GM18498 (cell line): ENCODE data around the gene PTPRA.
"Not testable (repeated sequence)": the region's sequence is repeated elsewhere in the genome, so short reads cannot be mapped to it uniquely, and the experiment has no call there.

Source experiments
- ATAC-seq: cut with Tn5 transposase; IDR thresholded peaks from one replicate; pipeline ENCODE4 v1.9.1; 2021; ENCODE audit warnings: mild to moderate bottlenecking, moderate library complexity; ENCODE audit not compliant: unreplicated experiment

PTPRA gene

DNA sequence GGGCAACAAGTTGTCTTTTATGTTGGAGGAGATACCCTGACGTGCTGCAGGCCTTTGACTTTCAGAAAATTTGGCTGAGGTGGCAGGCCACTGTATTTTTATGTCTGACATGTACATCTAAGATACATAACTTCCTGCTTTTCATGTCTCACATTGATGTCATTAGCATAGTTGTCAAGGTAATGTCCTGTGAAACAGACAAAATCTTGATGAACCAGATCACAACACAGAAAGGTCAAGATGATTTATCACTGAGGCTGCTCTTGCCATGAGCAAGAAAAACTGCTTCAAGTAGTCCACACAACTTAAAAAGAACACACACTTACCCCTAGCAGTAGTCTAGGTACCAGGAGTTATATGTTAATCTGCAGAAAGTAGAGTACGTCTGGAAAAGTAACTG lies 120.0 kb downstream of the PTPRA start:
- ATAC-seq = no peak

DNA sequence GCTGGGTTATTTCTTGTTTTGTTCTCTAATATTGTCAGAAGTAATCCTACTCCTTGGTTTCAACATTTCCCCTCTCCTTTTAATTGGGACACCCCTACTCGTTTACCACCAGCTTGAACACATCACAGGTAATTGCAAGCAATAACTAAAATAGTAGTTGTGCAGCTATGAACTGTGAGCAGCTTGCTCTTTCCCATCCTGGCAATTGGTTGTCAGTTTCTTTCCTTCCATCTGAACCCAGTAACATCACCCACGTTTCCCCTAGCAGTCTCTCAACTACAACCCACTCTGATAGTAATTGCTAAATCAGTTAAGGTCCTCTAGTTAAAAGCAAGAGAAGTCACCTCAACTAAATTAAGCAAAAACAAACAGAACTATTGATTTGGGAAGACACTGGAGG lies 122.5 kb downstream of the PTPRA start:
- no peak for ATAC-seq

DNA sequence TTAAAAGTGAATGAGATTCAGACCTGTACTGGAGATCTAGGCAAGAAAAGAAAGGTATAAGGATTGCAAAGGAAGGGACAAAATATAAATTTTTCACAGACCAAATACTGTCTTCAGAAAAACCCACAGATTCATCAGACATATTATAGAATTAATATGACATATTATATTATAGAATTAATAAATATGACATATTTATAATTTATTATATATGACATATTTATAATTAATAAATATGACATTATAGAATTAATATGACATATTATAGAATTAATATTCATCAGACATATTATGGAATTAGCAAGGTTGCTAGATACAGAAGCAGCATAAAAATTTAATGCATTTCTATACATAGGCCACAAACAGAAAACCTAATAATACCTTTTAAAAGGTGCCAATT lies 125.4 kb downstream of the PTPRA start:
- no peak for ATAC-seq

DNA sequence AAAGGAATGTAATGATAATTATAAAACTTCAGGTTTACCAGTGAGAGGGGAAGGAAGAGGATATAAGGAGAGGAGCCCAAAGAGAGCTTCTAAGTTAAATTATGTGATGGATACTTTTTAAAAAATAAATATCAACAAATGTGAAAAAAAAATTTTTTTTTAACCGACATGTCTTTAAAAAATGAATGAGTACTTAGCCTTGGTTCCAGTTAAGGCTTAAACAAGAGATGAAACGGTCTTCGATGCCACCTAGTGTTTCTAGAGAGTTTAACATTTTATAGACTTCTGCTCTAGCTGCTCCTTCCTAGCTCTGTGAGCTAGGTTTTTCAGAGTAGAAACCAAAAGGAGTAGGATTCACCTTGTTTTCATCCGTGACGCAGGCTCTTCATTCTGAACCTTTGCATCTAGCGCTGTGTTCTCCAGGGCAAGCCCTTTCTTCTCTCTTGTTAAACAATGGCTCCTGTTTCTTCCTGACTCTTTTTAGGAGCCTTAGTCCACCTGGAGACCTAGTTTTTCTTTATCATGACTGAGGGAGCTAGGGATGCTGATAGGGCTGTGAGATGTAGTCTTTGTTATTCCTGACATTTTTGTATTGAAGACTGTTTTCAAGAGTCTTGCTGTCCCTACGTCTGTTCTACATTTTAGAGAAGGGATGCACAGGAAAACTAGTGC lies 127.7 kb downstream of the PTPRA start:
- ATAC-seq = peak; percentile 54

DNA sequence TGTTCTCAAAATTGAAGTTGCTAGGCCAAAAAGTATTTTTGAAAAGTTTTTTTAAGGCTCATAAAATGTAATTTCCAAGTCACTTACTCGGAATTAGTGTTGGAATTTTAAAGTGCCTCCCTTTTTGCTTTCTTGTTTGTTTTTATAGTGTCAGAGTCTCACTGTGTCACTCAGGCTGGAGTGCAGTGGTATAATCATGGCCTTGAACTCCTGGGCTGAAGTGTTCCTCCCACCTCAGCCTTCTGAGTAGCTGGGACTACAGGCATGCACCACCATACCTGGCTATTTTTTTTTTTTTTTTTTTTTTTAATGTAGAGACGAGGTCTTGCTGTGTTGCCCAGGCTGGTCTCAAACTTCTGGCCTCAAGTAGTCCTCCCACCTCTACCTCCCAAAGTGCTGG lies 130.1 kb downstream of the PTPRA start:
- no peak for ATAC-seq

DNA sequence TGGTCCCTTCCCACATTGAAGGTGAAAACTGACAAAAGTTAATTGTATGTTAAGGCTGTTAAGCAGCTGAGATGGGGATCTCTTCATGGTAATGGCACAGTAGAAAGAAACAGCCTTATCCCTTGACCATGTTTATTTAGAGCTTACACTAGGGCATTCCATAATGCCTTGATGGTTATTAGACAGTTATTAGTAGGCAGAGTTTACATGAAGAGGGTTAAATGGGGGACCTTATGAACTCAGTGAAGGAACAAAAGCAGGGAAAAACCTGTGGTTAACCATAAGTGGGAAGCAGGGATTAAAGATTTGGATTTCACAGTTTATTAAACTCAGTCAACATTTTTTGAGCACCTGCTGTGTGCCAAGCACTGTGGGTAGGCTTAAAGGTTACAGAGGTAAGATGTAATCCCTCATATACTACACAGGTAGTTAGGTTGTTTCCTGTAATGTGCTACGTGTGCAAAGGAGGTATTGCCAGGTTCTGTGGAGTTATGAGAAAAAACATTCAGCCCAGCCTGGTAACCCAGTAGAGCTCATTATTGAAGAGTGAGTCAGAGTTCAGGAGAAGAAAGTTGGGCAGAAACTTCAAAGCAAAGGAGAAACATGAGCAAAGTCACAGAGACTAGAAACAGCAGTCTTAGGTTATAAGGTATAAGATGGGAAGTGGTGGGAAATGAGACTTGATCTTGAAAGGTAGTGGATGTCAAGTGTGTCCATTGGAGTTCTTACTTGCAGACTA lies 137.9 kb downstream of the PTPRA start:
- no peak for ATAC-seq

DNA sequence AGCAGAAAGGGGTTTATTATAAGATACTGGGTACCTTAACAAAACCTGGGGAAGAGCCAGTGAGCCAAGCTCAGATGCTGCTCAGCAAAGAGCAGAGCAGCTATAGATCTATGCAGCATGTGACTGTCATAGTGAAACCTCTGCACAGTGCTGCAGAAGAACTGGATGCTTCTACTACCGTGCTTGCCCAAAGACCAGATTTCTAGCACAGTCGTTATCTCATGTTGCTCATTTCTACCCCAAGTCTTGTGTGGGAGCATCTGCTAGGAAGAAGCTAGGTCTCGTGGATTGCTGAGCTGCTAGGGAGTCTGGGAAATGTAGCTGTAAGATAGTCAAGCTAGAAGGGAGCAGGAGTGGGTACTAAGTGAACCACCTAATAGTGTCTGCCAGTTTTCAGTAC lies 138.5 kb downstream of the PTPRA start:
- no peak for ATAC-seq

DNA sequence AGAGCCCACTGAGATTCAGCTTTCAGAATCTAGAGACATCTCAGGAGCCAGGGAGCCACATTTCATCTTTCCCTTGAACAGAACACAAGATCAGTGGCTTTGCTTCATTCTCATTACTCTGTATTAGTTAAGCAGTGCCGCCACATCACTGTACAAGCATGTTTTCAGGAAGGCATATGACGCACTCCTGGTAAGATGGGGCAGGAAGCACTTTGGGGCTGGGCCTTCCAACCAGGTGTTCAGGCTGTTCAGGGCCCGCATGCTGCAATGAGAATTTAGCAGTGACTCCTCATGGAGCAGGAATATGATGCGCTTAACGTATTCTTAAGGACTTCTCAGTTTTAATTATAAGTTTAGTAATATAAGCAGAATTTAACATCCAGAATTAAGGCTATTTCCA lies 140.5 kb downstream of the PTPRA start:
- no peak for ATAC-seq

DNA sequence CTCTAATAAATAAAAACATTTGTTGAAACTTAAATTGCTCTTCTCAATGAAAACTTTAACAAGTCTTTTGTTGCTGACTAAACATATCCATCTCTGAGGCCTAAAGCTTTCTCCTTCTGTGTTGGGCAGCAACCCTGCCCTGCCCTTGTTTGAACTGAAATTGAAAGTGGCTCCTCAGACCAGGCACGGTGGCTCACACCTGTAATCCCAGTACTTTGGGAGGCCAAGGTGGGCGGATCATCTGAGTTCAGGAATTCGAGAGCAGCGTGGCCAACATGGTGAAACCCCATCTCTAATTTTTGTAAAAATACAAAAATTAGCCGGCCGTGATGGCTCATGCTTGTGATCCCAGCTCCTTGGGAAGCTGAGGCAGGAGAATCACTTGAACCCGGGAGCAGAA lies 140.9 kb downstream of the PTPRA start:
- no peak for ATAC-seq

DNA sequence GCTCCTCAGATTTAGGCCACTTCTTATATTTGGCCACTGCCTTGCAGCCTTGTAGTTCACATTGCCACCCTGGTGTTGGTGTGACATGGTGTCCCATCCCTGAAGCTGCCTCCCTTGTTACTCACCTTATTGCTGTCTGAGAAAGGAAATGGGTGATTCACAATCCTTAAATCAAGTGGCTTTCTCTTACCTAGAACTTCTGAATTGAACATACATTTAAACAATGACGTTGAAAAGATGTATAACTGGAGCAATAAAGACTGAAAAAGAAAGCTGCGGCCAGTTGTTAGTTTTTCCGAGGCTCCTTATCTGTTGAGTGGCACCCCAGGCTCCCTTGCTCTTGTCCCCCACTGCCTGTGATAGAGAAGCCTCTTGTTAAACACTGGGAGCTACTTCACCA lies 141.4 kb downstream of the PTPRA start:
- ATAC-seq = no peak

DNA sequence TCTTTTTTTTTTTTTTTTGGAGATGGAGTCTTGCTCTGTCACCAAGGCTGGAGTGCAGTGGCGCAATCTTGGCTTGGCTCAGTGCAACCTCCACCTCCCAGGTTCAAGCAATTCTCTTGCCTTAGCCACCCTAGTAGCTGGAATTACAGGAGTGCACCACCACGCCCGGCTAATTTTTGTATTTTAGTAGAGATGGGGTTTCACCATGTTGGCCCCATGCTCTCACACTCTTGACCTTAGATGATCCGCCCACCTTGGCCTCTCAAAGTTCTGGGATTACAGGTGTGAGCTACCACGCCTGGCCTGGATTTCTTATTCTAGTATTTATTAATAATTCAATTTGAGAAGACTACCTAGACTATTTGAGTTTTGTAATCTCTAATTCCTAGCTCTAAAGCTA lies 142.0 kb downstream of the PTPRA start:
- ATAC-seq = not testable (repeated sequence)

DNA sequence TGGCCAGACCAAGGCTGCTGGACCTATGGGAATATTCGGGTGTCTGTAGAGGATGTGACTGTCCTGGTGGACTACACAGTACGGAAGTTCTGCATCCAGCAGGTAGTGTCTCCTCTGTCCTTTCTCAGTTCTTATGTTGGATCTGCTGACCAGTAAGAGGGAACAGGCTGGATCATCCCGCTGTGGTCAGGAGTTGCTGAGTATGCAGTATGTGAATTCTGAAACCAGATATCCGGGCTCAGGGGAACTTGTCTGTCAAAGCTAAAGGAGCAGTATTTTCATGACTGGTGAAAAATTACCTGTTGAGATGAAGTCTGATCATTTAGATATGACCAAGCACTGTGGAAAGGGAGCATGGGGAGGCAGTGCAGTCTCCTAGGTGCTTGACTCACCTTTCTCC lies 148.0 kb downstream of the PTPRA start:
- no peak for ATAC-seq

DNA sequence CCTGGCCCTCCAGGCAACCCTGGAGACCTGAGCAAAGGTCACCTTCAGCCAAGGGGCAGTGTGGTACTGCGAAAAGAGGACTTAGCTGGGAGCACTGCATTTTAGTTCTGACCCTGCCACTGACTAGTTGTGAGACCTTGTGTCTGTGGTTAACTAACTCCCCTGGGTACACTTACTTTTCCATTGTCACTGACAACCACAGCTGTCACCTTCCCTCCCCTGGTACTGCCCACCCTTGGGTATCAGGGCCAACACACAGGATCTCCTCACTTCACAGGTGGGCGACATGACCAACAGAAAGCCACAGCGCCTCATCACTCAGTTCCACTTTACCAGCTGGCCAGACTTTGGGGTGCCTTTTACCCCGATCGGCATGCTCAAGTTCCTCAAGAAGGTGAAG lies 148.5 kb downstream of the PTPRA start:
- ATAC-seq = no peak

DNA sequence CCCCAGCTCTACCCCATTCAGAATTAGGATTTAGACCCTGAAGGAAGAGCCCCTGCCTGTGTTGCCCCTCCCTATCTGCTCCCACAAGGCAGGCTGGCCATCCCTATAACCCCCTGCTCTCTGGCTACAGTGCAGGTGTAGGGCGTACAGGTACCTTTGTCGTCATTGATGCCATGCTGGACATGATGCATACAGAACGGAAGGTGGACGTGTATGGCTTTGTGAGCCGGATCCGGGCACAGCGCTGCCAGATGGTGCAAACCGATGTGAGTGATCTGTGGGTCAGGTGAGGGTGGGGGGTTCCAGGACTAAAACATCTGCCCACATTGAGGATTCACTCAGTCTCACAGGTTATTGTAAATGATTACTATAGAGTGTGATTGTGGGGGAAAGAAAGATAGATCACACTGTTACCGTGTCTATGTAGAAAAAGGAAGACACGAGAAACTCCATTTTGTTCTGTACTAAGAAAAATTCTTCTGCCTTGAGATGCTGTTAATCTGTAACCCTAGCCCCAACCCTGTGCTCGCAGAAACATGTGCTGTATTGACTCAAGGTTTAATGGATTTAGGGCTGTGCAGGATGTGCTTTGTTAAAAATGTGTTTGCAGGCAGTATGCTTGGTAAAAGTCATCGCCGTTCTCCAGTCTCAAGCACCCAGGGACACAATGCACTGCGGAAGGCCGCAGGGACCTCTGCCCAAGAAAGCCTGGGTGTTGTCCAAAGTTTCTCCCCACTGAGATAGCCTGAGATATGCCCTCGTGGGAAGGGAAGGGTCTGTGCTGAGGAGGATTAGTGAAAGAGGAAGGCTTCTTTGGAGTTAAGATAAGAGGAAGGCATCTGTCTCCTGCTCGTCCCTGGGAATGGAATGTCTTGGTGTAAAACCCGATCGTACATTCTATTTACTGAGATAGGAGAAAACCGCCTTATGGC lies 149.5 kb downstream of the PTPRA start:
- ATAC-seq = not testable (repeated sequence)

DNA sequence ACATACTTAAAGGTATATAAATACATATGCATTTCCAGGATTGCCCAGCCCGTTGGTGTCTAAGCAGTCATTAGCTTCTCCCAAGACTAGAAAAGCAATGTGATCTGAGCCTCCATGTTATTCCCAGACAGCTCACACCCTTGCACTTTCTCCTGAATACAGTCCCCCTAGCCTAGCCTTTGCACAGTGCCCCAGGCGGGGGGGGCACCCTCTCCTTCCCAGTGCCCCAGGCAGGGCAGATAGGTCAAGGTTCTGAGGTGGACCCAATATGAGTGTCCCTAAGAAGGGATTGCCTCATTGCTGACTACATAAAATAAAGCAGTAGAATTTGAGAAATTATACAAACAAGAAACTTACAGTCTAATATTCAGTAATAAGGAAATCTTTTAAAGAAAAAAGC lies 154.7 kb downstream of the PTPRA start:
- ATAC-seq = no peak

DNA sequence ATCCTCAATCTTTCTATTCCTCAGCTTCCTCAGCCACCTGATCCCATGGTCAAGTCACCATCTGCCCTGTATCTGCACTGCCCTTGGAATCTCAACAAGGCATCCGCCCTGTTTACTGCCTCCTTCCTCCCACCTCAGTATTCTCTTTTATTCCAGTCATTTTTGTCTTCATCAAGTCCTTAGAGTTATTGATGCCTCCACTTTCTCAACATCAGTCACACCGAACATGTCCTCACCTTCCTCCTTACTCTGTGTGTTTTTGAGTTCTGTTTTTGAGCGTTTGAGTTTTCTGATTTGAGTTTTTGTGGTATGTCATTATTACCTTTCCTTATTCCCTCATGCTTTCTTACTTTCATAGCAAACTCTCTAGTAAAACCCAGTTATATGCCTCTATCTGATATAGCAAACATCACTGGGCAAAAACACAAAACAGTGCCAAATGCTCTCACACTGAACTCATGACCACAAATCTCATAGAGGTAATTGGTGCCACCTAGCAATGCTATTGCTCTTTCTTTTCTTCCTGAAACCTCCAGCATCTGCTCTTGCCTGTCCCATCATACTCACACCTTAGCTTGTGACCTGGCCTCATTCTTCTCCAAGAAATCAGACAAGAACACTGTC lies 158.4 kb downstream of the PTPRA start:
- ATAC-seq = no peak

DNA sequence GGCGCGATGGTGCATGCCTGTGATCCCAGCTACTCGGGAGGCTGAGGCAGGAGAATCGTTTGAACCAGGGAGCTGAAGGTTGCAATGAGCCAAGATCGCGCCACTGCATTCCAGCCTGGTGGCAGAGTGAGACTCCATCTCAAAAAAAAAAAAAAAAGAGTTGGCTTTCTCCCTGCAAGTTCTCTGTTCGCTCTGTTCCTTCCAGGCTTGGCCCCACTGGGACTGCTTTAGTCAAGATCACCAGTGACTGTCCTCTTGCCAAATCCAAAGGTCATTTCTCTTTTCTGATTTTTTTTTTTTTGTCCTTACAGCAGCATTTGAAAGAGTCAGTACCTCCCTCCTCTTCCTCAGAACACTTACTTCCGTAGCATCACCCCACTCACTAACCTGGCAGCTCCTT lies 159.3 kb downstream of the PTPRA start:
- ATAC-seq = no peak

DNA sequence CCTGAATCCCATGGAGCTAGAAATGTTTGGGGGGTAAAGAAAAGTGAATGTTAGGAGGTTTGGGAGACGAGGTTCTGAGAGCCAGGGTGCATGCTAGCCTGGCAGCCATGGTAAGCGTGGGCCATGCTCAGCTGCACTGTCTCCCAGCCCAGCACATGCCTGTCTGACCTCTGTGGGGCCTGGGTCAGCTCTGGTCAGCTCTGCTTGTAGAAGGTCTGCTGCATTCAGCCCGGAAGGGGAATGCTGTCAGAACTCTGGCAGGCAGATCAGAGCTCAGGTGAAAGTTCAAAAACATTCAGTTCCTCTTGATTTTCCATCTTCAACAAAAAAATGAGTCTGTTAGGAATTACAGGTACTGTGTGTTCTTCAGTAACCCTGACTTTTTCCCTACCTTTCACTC lies 164.4 kb downstream of the PTPRA start:
- ATAC-seq = no peak

DNA sequence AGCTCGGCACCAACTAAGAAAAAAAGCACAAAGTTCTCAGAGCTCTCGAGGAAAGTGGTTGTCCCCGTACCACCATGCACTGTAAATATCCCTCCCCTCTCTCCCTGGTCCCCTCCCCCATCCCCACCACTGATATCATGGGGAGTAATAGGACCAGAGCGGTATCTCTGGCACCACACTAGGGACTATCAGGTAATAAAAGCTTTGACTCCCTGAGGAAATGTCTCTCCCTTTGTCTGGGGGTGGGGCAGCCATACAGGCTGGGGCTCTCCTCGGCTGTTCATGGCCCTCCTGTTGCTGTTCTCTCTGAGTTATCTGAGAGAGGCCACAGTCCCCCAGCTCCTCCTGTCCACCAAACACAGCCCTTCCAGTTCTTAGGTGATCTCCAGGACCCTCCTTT lies 165.2 kb downstream of the PTPRA start:
- ATAC-seq = no peak

DNA sequence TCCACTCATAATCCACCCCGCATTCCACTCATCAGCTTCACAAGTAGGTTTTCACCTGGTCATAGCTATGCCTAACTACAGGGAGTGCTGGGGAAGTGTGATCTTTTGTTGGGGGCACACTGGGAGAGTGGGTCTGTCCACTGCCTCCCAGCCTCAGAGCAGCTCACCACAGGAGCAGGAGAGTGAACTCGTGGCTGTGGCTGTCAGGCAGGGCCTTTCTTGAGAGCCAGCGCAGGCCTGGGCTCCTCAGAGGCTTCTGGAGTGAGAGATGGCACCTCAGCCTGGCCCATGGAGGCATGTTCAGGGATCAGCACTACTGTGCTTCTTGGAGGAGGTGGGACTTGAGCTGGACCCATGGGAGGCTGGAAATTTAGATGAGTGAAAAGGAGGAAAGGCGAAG lies 166.1 kb downstream of the PTPRA start:
- ATAC-seq = no peak

DNA sequence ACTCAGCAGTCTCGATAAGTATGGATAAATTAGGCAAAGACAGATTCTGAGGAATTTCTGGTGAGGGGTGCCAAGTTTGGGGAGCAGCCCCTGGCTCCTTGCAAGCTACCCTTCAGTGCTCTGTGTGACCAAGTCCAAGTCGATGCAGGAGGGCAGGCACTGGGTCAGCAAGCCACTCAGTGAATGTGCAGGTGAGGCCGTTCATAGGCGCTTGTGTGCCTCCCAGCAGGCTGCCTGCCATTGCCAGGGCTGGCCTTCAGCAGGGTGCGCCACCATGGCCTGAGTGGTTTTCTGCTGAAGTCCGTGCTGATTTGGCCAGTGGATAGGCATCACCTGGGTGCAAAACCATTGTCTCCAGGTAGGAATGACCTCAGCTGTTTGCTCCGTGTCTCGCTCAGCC lies 166.8 kb downstream of the PTPRA start:
- ATAC-seq = no peak
